ENCODE measurements around the gene SORCS2.

Gene SORCS2

GRCh38 chr4:7516773-7517144 is 324.4 kb downstream of the SORCS2 start:
- ChIA-PET POLR2A (ENCODE audit: low non-redundant PET) (no interaction called here), CTCF (no interaction called here)
- TF ChIP-seq, protein P1, sequence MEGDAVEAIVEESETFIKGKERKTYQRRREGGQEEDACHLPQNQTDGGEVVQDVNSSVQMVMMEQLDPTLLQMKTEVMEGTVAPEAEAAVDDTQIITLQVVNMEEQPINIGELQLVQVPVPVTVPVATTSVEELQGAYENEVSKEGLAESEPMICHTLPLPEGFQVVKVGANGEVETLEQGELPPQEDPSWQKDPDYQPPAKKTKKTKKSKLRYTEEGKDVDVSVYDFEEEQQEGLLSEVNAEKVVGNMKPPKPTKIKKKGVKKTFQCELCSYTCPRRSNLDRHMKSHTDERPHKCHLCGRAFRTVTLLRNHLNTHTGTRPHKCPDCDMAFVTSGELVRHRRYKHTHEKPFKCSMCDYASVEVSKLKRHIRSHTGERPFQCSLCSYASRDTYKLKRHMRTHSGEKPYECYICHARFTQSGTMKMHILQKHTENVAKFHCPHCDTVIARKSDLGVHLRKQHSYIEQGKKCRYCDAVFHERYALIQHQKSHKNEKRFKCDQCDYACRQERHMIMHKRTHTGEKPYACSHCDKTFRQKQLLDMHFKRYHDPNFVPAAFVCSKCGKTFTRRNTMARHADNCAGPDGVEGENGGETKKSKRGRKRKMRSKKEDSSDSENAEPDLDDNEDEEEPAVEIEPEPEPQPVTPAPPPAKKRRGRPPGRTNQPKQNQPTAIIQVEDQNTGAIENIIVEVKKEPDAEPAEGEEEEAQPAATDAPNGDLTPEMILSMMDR (conservative IDR thresholded peaks at IDR 0.05; ENCODE audit: low read depth) = no peak
- DNase-seq (ENCODE audit: low spot score) = no peak
- no peak overlapping the region; the same call in 1 of the 2 replicates for H3K27ac ChIP-seq

GRCh38 chr4:7518871-7519637 is 326.7 kb downstream of the SORCS2 start:
- peak overlapping the region; percentile 18; the same call in 1 of the 2 replicates for H3K27ac ChIP-seq
- CTCF ChIA-PET = interaction anchor here (1.1 kb wide), 1 partner anchor 56 kb away, joined by 8 read pairs; no protein-coding TSS in a partner anchor
- TF ChIP-seq, protein P1 (conservative IDR thresholded peaks at IDR 0.05; ENCODE audit: low read depth) = no peak
- POLR2A ChIA-PET (ENCODE audit: low non-redundant PET) = interaction anchor here (0.5 kb wide), 1 partner anchor 324 kb away, joined by 4 read pairs; no protein-coding TSS in a partner anchor
- no peak for DNase-seq (ENCODE audit: low spot score)

DNA sequence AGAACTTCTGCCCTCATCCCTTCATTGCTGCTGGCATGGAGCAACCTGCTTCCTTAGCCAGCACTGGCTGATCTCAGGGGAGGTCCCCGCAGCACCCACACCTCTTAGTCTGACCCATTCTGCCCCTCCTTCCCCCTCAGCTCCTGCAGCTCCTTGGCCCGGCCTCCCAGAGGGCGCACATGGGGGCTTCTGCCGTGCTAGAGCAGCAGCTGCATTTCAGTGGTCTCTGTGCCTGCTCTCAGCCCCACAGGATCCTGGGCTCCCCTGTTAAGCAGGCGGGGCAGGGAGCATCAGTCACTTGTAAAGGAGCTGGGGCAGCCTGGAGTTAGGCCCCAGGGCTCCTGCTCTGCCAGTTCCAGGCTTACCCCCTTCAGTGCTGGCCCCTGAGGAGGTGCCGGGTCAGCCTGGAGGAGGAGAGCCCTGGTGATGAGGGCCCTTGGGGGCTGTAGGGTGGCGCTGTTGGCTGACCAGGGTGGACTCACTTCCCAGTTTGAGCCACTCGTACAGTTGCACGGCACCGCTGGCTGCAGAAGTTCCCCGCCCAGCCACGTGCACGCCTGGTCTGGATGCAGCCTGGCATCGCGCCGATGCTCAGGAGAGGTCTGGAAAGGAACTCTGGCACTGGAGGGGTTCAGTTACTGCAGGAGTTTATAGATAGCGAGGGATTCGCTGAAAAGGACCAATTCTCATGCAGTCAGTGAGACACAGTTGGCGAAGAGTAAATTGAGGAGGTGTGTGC is 327.5 kb downstream of the SORCS2 start:
- POLR2A ChIA-PET (ENCODE audit: low non-redundant PET) = no interaction called here
- DNase-seq (ENCODE audit: low spot score) = no peak
- H3K27ac ChIP-seq = peak overlapping the region; percentile 18; the same call in 1 of the 2 replicates
- TF ChIP-seq, protein P1 (conservative IDR thresholded peaks at IDR 0.05; ENCODE audit: low read depth) = no peak
- CTCF ChIA-PET = interaction anchor here (1.1 kb wide), 1 partner anchor 57 kb away, joined by 8 read pairs; no protein-coding TSS in a partner anchor

GRCh38 chr4:7521666-7522065 is 329.3 kb downstream of the SORCS2 start:
- CTCF ChIA-PET = no interaction called here
- TF ChIP-seq, protein P1 (conservative IDR thresholded peaks at IDR 0.05; ENCODE audit: low read depth) = no peak
- DNase-seq (ENCODE audit: low spot score) = no peak
- H3K27ac ChIP-seq = no peak overlapping the region
- POLR2A ChIA-PET (ENCODE audit: low non-redundant PET) = no interaction called here

DNA sequence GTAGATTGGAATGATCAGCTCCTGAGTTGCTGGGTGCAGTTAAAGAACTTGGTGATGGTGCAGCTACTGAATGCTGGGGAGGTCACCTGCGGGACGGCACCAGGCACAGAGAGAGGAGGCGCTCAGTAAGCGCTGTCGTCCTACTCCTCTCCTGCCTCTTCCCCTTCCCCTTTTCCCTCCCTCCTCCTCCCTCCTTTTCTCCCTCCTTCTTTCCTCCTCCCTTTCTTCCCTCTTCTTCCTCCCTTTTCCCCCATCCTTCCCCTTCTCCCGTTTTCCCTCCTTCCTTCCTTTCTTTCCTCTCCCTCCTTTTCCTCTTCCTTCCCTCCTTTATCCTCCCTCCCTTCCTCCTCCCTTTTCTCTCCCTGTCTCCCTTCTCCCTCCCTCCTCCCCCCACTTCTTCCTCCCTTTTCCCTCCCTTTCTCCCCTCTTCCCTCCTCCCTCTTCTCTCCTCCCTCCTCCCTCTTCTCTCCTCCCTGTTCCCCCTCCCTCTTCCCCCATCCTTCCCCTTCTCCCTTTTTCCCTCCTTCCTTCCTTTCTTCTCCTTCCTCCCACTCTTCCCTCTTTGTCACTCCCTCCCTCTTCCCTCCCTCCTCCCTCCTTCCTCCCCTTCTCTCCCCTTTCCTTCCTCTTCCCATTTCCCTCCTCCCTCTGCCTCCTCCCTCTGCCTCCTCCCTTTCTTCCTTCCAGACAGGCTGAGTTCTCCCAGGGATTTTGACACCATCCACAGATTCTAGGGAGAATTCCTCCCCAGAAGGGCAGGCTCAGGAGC is 330.3 kb downstream of the SORCS2 start:
- ChIA-PET CTCF (no interaction called here), POLR2A (ENCODE audit: low non-redundant PET) (no interaction called here)
- H3K27ac ChIP-seq = no peak overlapping the region
- TF ChIP-seq, protein P1 (conservative IDR thresholded peaks at IDR 0.05; ENCODE audit: low read depth) = no peak
- DNase-seq (ENCODE audit: low spot score) = no peak

GRCh38 chr4:7523526-7523925 is 331.2 kb downstream of the SORCS2 start:
- TF ChIP-seq, protein P1 (conservative IDR thresholded peaks at IDR 0.05; ENCODE audit: low read depth) = no peak
- ChIA-PET POLR2A (ENCODE audit: low non-redundant PET) (no interaction called here), CTCF (no interaction called here)
- H3K27ac ChIP-seq = no peak overlapping the region
- DNase-seq (ENCODE audit: low spot score) = no peak

All from RWPE1 (cell line).